Spleen (tissue), 11 donors: ENCODE measurements around the gene BID. TPM values are rescaled to one million over a fixed set of nuclear protein-coding genes. Genes with fewer than 3 reads are reported as not detected.

Source experiments
- DNase-seq: peaks from one replicate; pipeline ENCODE4 v3.0.0-alpha.2; 2020
- H3K27ac ChIP-seq, 8 donors: fragments of 200-600 bp; sonication (generic) in 7 of 8; 1 replicate in 4 of 8; 2 replicates in 4 of 8; pipeline versions ENCODE4 v1.5.0 to v1.8.0; 2016 to 2021; ENCODE audit warnings: inconsistent platforms in 4 of 8, mild to moderate bottlenecking in 4 of 8, moderate library complexity in 1 of 8
- H3K27me3 ChIP-seq, 7 donors: fragments of 200-600 bp; sonication (generic) in 6 of 7; replicated peaks in 1 of 7; 1 replicate in 4 of 7; 2 replicates in 3 of 7; pipeline versions ENCODE4 v1.5.0 to v1.8.0; 2016 to 2021; ENCODE audit warnings: inconsistent platforms in 3 of 7, mild to moderate bottlenecking in 1 of 7
- H3K36me3 ChIP-seq, 6 donors: fragments of 200-600 bp; sonication (generic) in 5 of 6; 1 replicate in 4 of 6; 2 replicates in 2 of 6; pipeline versions ENCODE4 v1.5.0 to v1.8.0; 2016 to 2021; ENCODE audit warnings: inconsistent platforms in 2 of 6
- H3K4me1 ChIP-seq, 6 donors: fragments of 200-600 bp; sonication (generic) in 5 of 6; 1 replicate in 3 of 6; 2 replicates in 3 of 6; pipeline versions ENCODE4 v1.5.0 to v1.8.0; 2016 to 2021; ENCODE audit warnings: inconsistent platforms in 3 of 6
- H3K4me3 ChIP-seq, 8 donors: fragments of 200-600 bp; sonication (generic) in 7 of 8; 1 replicate in 4 of 8; 2 replicates in 4 of 8; pipeline versions ENCODE4 v1.5.0 to v1.8.0; 2016 to 2021; ENCODE audit warnings: inconsistent platforms in 4 of 8, mild to moderate bottlenecking in 4 of 8, moderate library complexity in 2 of 8
- H3K9me3 ChIP-seq, 8 donors: fragments of 200-600 bp; sonication (generic) in 7 of 8; 1 replicate in 4 of 8; 2 replicates in 4 of 8; pipeline versions ENCODE4 v1.5.0 to v1.8.0; 2016 to 2021; ENCODE audit warnings: inconsistent platforms in 4 of 8
- POLR2A ChIP-seq, 3 donors: fragments of 450-650 bp; IDR thresholded peaks; one replicate each; pipeline ENCODE4 v1.5.1; 2017; ENCODE audit warnings: antibody characterized with exemption in 3 of 3, mild to moderate bottlenecking in 1 of 3
- POLR2AphosphoS5 ChIP-seq, 3 donors: sonication (generic); formaldehyde crosslinking; IDR thresholded peaks; one replicate each; pipeline ENCODE4 v1.5.1; 2017; ENCODE audit warnings: antibody characterized with exemption in 3 of 3
- WGBS, 5 donors: extraction: QIAGEN DNeasy Blood & Tissue Kit in 3 of 5; methylation state at CpG; one replicate each; pipeline versions ENCODE4 v1.1.5 to v1.1.7; 2013 to 2018; 5-methylcytosine and 5-hydroxymethylcytosine counted together
- intact Hi-C: fragments of 100-400 bp; cut with DNase I; formaldehyde crosslinking; loops from one replicate; pipeline ENCODE4 v1.15.0; 2023; ENCODE audit warnings: low total_unique reads
- polyA plus RNA-seq, 3 donors: library from polyadenylated mRNA; stranded (reverse); fragments of 200-250 nt; gene quantifications; one replicate each; pipeline ENCODE4 v1.2.1, GENCODE V29; 2013
- total RNA-seq, 7 donors: library from RNA; depleted of rRNA in 3 of 7; stranded (reverse); fragments of >200 nt in 3 of 7; fragmentation: NEBNext Ultra II Directional in 4 of 7; extraction: Animal tissue kit (Norgen Biotek cat#: 25700) in 4 of 7; gene quantifications; one replicate each; pipeline versions ENCODE4 v1.1.0 to v1.2.1, GENCODE V29; 2016 to 2021
- TF ChIP-seq, protein P1 (sequence below), 11 experiments: fragments of 200-600 bp in 7 of 11; fragments of 450-650 bp in 4 of 11; sonication (generic) in 4 of 11; IDR thresholded peaks in 8 of 11; conservative IDR thresholded peaks in 3 of 11; 1 replicate in 7 of 11; 2 replicates in 4 of 11; pipeline versions ENCODE4 v1.4.0 to v1.8.0; 2016 to 2021; ENCODE audit warnings: antibody characterized with exemption in 11 of 11, inconsistent platforms in 4 of 11, mild to moderate bottlenecking in 1 of 11
- donor health status: healthy with polysubstance abuse.
- donor health status: DM: no; HTN: no; CAD: no; lungs with moderate emphysema.
- donor health status: DM: no; HTN: no; CAD: no.
- donor health status: Bipolar disorder and iron deficiency.
- donor health status: healthy.
- donor health status: DM: no; HTN: no; CAD: no.
- donor health status: DM: yes; HTN: yes; CAD: no.

BID gene
- total and polyA plus RNA-seq, 10 donors = 37.7 to 73.4 (median 49.3) TPM

DNA sequence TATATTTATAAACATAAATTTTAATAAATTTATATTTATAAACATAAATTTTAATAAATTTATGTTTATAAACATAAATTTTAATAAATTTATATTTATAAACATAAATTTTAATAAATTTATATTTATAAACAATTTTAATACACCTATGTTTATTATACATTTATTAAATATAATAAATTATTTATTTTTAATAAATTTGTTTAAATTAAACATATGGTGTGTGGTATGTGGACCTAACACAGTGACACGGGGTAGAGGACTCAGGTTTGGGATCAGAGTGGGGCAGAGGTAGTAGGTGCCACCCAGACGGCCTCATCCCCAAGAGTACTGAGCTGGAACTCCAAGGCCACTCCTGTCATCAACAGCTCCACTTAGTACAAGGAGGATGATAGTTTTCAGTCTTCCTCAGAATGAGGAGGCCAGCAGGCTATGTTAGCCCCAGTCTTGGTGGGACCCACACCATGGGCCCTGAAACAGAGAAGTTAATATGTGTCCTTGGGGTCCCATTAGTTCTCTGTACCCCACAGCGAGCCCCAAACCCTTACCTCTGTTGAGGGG lies 46.7 kb upstream of the BID start:
- Histone ChIP-seq H3K9me3 (no peaks in the 10 kb centered on the region), H3K4me1 (no peaks in the 10 kb centered on the region), H3K4me3 (no peak overlapping the region), H3K27me3 (no peaks in the 10 kb centered on the region), H3K27ac (no peak overlapping the region), H3K36me3 (peaks cover 0 to 94% (median 64%) of the 10 kb centered on the region in 6 donors)
- DNase-seq = no peak
- 90 to 96% (median 91%) methylated on average over 3 of the region's 3 CpGs for WGBS, 5 donors
- TF ChIP-seq POLR2AphosphoS5 (IDR thresholded peaks at IDR 0.05) = no peak
- TF ChIP-seq POLR2A (IDR thresholded peaks at IDR 0.05) = no peak
- TF ChIP-seq, protein P1, sequence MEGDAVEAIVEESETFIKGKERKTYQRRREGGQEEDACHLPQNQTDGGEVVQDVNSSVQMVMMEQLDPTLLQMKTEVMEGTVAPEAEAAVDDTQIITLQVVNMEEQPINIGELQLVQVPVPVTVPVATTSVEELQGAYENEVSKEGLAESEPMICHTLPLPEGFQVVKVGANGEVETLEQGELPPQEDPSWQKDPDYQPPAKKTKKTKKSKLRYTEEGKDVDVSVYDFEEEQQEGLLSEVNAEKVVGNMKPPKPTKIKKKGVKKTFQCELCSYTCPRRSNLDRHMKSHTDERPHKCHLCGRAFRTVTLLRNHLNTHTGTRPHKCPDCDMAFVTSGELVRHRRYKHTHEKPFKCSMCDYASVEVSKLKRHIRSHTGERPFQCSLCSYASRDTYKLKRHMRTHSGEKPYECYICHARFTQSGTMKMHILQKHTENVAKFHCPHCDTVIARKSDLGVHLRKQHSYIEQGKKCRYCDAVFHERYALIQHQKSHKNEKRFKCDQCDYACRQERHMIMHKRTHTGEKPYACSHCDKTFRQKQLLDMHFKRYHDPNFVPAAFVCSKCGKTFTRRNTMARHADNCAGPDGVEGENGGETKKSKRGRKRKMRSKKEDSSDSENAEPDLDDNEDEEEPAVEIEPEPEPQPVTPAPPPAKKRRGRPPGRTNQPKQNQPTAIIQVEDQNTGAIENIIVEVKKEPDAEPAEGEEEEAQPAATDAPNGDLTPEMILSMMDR (IDR thresholded peaks at IDR 0.05 in 8 of 11, conservative IDR thresholded peaks at IDR 0.05 in 3 of 11) = no peak
- intact Hi-C loops = no loop called here

DNA sequence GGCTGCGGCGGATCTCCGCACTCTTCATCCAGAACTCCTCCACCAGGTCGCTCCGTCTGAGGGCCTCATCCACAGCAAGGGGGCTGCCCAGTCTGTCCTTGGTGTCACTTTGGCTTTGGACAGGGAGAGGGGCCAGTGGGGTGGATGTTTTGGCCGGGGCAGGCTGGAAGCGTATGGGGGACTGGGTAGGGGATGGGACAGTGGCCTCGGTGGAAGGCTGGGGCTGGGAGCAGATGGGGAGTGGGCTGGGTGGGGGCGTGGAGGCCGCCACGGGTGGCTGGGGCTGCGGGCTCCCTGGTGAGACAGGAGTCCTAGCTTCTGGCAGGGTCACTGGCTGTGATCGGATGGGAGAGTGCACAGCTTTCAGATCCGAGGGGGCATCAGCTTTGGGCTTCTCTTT lies 44.4 kb upstream of the BID start:
- Histone ChIP-seq H3K27me3 (no peaks in the 10 kb centered on the region), H3K27ac (no peak overlapping the region), H3K4me3 (no peak overlapping the region), H3K4me1 (no peaks in the 10 kb centered on the region), H3K36me3 (peaks cover 0 to 96% (median 65%) of the 10 kb centered on the region in 6 donors), H3K9me3 (no peaks in the 10 kb centered on the region)
- DNase-seq = no peak
- intact Hi-C loops = no loop called here
- no peak for TF ChIP-seq POLR2A (IDR thresholded peaks at IDR 0.05)
- TF ChIP-seq, protein P1 (IDR thresholded peaks at IDR 0.05 in 8 of 11, conservative IDR thresholded peaks at IDR 0.05 in 3 of 11) = no peak
- no peak for TF ChIP-seq POLR2AphosphoS5 (IDR thresholded peaks at IDR 0.05)
- 91 to 96% (median 95%) methylated on average over 9 to 14 of the region's 14 CpGs for WGBS, 5 donors

DNA sequence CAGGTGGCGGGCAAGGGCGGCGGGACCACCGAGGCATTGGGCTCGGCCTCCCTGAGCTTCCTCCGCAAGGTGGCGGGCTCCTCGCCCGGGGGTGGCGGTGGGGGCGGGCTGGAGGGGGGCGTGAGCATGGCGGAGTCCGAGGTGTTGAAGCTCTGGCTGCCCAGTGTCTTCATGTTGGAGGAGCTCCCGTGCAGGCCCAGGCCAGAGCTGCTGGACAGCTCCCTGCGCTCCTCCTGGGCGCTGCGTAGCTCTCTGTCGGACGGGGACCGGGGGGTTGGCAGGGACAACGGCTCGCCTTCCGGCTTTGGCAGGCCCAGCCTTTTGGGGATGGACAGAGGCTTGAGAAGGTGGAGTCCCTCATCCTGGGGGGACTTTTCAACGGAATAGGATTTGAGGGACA lies 43.9 kb upstream of the BID start:
- 91 to 94% (median 94%) methylated on average over 13 to 25 of the region's 25 CpGs for WGBS, 5 donors
- Histone ChIP-seq H3K9me3 (no peaks in the 10 kb centered on the region), H3K27me3 (no peaks in the 10 kb centered on the region), H3K4me3 (no peak overlapping the region), H3K36me3 (peaks cover 0 to 97% (median 68%) of the 10 kb centered on the region in 6 donors), H3K4me1 (no peaks in the 10 kb centered on the region), H3K27ac (no peak overlapping the region)
- TF ChIP-seq POLR2AphosphoS5 (IDR thresholded peaks at IDR 0.05) (no peak), POLR2A (IDR thresholded peaks at IDR 0.05) (no peak)
- TF ChIP-seq, protein P1 (IDR thresholded peaks at IDR 0.05 in 8 of 11, conservative IDR thresholded peaks at IDR 0.05 in 3 of 11) = no peak
- DNase-seq = no peak
- intact Hi-C loops = no loop called here

DNA sequence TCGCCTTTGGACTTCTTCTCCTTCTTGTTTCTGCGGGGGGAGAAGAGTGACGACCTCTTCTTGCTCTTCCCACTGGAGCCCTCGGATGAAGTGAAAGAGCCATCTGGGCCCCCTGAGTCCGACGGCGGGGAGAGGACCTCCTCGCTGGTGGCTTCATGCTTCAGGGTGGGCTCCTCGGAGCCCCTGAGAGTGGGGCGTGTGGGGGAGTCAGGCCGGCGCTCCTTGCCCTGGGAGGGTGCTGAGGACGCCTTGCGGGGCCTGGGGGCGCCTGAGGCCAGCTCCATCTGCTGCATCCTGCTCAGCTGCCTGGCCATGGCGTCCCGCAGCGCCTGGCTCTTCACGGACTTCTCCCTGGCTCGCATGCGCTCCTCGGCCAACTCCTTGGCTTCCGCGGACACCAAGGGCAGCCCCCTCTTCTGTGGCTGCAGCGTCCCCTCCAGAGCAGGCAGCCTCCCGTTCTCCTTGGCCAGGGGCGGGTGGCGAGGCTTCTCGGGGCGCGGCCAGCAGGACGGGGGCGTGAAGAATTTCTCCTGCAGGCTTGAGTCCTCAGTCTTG lies 43.3 kb upstream of the BID start:
- H3K9me3 ChIP-seq = no peaks in the 10 kb centered on the region
- intact Hi-C loops = no loop called here
- H3K27me3 ChIP-seq = no peaks in the 10 kb centered on the region
- no peak for DNase-seq
- H3K4me1 ChIP-seq = no peaks in the 10 kb centered on the region
- 91 to 97% (median 94%) methylated on average over 7 to 33 of the region's 33 CpGs for WGBS, 5 donors
- no peak overlapping the region for H3K4me3 ChIP-seq
- peaks cover 0 to 97% (median 72%) of the 10 kb centered on the region in 6 donors for H3K36me3 ChIP-seq
- no peak overlapping the region for H3K27ac ChIP-seq
- TF ChIP-seq POLR2AphosphoS5 (IDR thresholded peaks at IDR 0.05) = no peak
